Trophoblast cell (in vitro differentiated cells and primary cell): ENCODE data around the gene CRB2.
A peak's percentile ranks its signal among the peaks of the same experiment; 100 is the strongest.

Source experiments
- DNase-seq, 2 donors: peaks; one replicate each; pipeline ENCODE4 v3.0.0-alpha.2; 2016
- H2AFZ ChIP-seq: 2 replicates; pipeline ENCODE4 v1.6.1; 2013; ENCODE audit warnings: low read length, moderate library complexity, mild to moderate bottlenecking; ENCODE audit not compliant: insufficient read depth, poor library complexity
- H2AK5ac ChIP-seq: 2 replicates; pipeline ENCODE4 v1.6.1; 2013; ENCODE audit warnings: mild to moderate bottlenecking, low read length
- H2BK120ac ChIP-seq: 2 replicates; pipeline ENCODE4 v1.6.1; 2013; ENCODE audit warnings: low read length, mild to moderate bottlenecking, moderate library complexity; ENCODE audit not compliant: insufficient read depth, poor library complexity
- H2BK12ac ChIP-seq: 2 replicates; pipeline ENCODE4 v1.6.1; 2013; ENCODE audit warnings: mild to moderate bottlenecking, low read length, moderate library complexity
- H2BK5ac ChIP-seq: 2 replicates; pipeline ENCODE4 v1.6.1; 2013; ENCODE audit warnings: low read length, low read depth, moderate library complexity, mild to moderate bottlenecking; ENCODE audit not compliant: poor library complexity
- H3K14ac ChIP-seq: 2 replicates; pipeline ENCODE4 v1.6.1; 2013; ENCODE audit warnings: mild to moderate bottlenecking, low read length
- H3K18ac ChIP-seq: 2 replicates; pipeline ENCODE4 v1.6.1; 2013; ENCODE audit warnings: mild to moderate bottlenecking, low read length
- H3K23ac ChIP-seq: 2 replicates; pipeline ENCODE4 v1.6.1; 2013; ENCODE audit warnings: low read length
- H3K27ac ChIP-seq: 2 replicates; pipeline ENCODE4 v1.5.1; 2013; ENCODE audit warnings: low read depth, mild to moderate bottlenecking, inconsistent platforms, low read length, moderate library complexity
- H3K27me3 ChIP-seq: 2 replicates; pipeline ENCODE4 v1.6.1; 2013; ENCODE audit warnings: inconsistent platforms, mild to moderate bottlenecking, low read length, moderate library complexity; ENCODE audit not compliant: insufficient read depth
- H3K36me3 ChIP-seq, 2 experiments: 1 replicate in 1 of 2; 2 replicates in 1 of 2; pipeline ENCODE4 v1.6.1; 2013; ENCODE audit warnings: low read length in 2 of 2, mild to moderate bottlenecking in 2 of 2, moderate library complexity in 1 of 2; ENCODE audit not compliant: insufficient read depth in 2 of 2, control insufficient read depth in 1 of 2
- H3K4ac ChIP-seq: 2 replicates; pipeline ENCODE4 v1.6.1; 2013; ENCODE audit warnings: low read depth, mild to moderate bottlenecking, low read length, moderate library complexity
- H3K4me1 ChIP-seq, 2 experiments: 1 replicate in 1 of 2; 2 replicates in 1 of 2; pipeline ENCODE4 v1.6.1; 2013; ENCODE audit warnings: low read length in 2 of 2, mild to moderate bottlenecking in 2 of 2, moderate library complexity in 1 of 2; ENCODE audit not compliant: insufficient read depth in 2 of 2, control insufficient read depth in 1 of 2
- H3K4me2 ChIP-seq: 2 replicates; pipeline ENCODE4 v1.6.1; 2013; ENCODE audit warnings: inconsistent platforms, mild to moderate bottlenecking, low read length, moderate library complexity
- H3K4me3 ChIP-seq: 2 replicates; pipeline ENCODE4 v1.5.1; 2013; ENCODE audit warnings: mild to moderate bottlenecking, low read depth, low read length, inconsistent platforms
- H3K79me1 ChIP-seq: one replicate; pipeline ENCODE4 v1.6.1; 2013; ENCODE audit warnings: low read length
- H3K79me2 ChIP-seq: 2 replicates; pipeline ENCODE4 v1.6.1; 2013; ENCODE audit warnings: low read length, mild to moderate bottlenecking; ENCODE audit not compliant: control insufficient read depth, insufficient read depth, poor library complexity
- H3K9ac ChIP-seq: 2 replicates; pipeline ENCODE4 v1.6.1; 2013; ENCODE audit warnings: mild to moderate bottlenecking, low read length
- H3K9me3 ChIP-seq: 2 replicates; pipeline ENCODE4 v1.6.1; 2013; ENCODE audit warnings: low read depth, mild to moderate bottlenecking, control low read depth, inconsistent platforms, low read length; ENCODE audit not compliant: insufficient read depth
- H4K12ac ChIP-seq: 2 replicates; pipeline ENCODE4 v1.6.1; 2013; ENCODE audit warnings: low read depth, mild to moderate bottlenecking, low read length, moderate library complexity
- H4K8ac ChIP-seq: 2 replicates; pipeline ENCODE4 v1.6.1; 2013; ENCODE audit warnings: low read depth, mild to moderate bottlenecking, low read length, moderate library complexity
- H4K91ac ChIP-seq: one replicate; pipeline ENCODE4 v1.6.1; 2013; ENCODE audit warnings: low read depth, mild to moderate bottlenecking, low read length, moderate library complexity
- WGBS: extraction: QIAGEN DNeasy Blood & Tissue Kit; methylation state at CpG from one replicate; pipeline ENCODE4 v1.1.7; 2013; ENCODE audit warnings: missing lambda C conversion rate; ENCODE audit not compliant: insufficient read length, insufficient coverage; ENCODE audit errors: extremely low coverage; 5-methylcytosine and 5-hydroxymethylcytosine counted together

The CRB2 gene

GRCh38 chr9:123380852-123381705 is 25.1 kb downstream of the CRB2 start:
- Histone ChIP-seq H4K12ac (no peak overlapping the region), H3K79me1 (peaks cover 22% of the 10 kb centered on the region), H3K23ac (no peak overlapping the region), H2AK5ac (no peak overlapping the region), H3K4ac (no peak overlapping the region), H3K4me2 (no peak overlapping the region), H3K79me2 (peaks cover 3% of the 10 kb centered on the region), H3K14ac (no peak overlapping the region), H2BK120ac (no peak overlapping the region), H3K36me3 (peaks cover 8 to 11% of the 10 kb centered on the region in 2 experiments), H3K4me1 (peaks cover 26 to 32% of the 10 kb centered on the region in 2 experiments), H3K27me3 (no peaks in the 10 kb centered on the region), H2BK5ac (no peak overlapping the region), H2AFZ (no peak overlapping the region), H3K18ac (no peak overlapping the region), H3K4me3 (no peak overlapping the region), H3K9me3 (no peaks in the 10 kb centered on the region), H3K27ac (no peak overlapping the region), H4K91ac (no peak overlapping the region), H4K8ac (no peak overlapping the region), H3K9ac (no peak overlapping the region), H2BK12ac (no peak overlapping the region)
- no peak for DNase-seq
- WGBS = no CpG with 5 or more reads among the region's 28 CpGs

GRCh38 chr9:123382653-123383511 is 26.9 kb downstream of the CRB2 start:
- no peak for DNase-seq
- no peak overlapping the region for H2BK120ac ChIP-seq
- no peak overlapping the region for H4K8ac ChIP-seq
- H3K23ac ChIP-seq = no peak overlapping the region
- H3K4me2 ChIP-seq = no peak overlapping the region
- H3K18ac ChIP-seq = no peak overlapping the region
- no peak overlapping the region for H3K27ac ChIP-seq
- H4K12ac ChIP-seq = no peak overlapping the region
- peaks cover 9% of the 10 kb centered on the region for H3K79me1 ChIP-seq
- H3K27me3 ChIP-seq = no peaks in the 10 kb centered on the region
- peaks cover 3% of the 10 kb centered on the region for H3K79me2 ChIP-seq
- no peak overlapping the region for H3K4me3 ChIP-seq
- no peak overlapping the region for H2BK5ac ChIP-seq
- no peak overlapping the region for H3K14ac ChIP-seq
- no peak overlapping the region for H3K9ac ChIP-seq
- no peak overlapping the region for H2BK12ac ChIP-seq
- peak overlapping the region; percentile 30 for H2AK5ac ChIP-seq
- no peaks in the 10 kb centered on the region for H3K9me3 ChIP-seq
- no peak overlapping the region for H2AFZ ChIP-seq
- WGBS = no CpG with 5 or more reads among the region's 27 CpGs
- peaks cover 8 to 11% of the 10 kb centered on the region in 2 experiments for H3K36me3 ChIP-seq
- H3K4me1 ChIP-seq = peaks cover 12 to 14% of the 10 kb centered on the region in 2 experiments
- peak overlapping the region; percentile 20 for H4K91ac ChIP-seq
- H3K4ac ChIP-seq = peak overlapping the region; percentile 12

- Histone ChIP-seq H4K91ac (no peak overlapping the region), H2AFZ (no peak overlapping the region), H3K9me3 (no peaks in the 10 kb centered on the region), H3K4ac (no peak overlapping the region), H4K12ac (no peak overlapping the region), H3K79me1 (peaks cover 4% of the 10 kb centered on the region), H3K23ac (no peak overlapping the region), H2BK120ac (no peak overlapping the region), H3K27ac (no peak overlapping the region), H3K36me3 (peaks cover 8 to 11% of the 10 kb centered on the region in 2 experiments), H3K18ac (no peak overlapping the region), H2AK5ac (no peak overlapping the region), H3K4me3 (no peak overlapping the region), H3K14ac (no peak overlapping the region), H3K4me2 (no peak overlapping the region), H3K79me2 (no peaks in the 10 kb centered on the region), H4K8ac (no peak overlapping the region), H3K9ac (no peak overlapping the region), H3K4me1 (peaks cover 7% of the 10 kb centered on the region in 2 experiments), H2BK12ac (no peak overlapping the region), H3K27me3 (no peaks in the 10 kb centered on the region), H2BK5ac (no peak overlapping the region)
- no CpG with 5 or more reads among the region's 27 CpGs for WGBS
- DNase-seq = no peak
Observed at GRCh38 chr9:123383512-123384170, 27.6 kb downstream of the CRB2 start.

- Histone ChIP-seq H4K8ac (no peak overlapping the region), H3K27ac (no peak overlapping the region), H3K4me3 (no peak overlapping the region), H2BK12ac (no peak overlapping the region), H3K18ac (no peak overlapping the region), H3K9me3 (no peaks in the 10 kb centered on the region), H3K4me1 (no peaks in the 10 kb centered on the region), H3K23ac (no peak overlapping the region), H3K27me3 (no peaks in the 10 kb centered on the region), H2BK5ac (no peak overlapping the region), H4K12ac (no peak overlapping the region), H2AFZ (no peak overlapping the region), H4K91ac (no peak overlapping the region), H3K36me3 (peaks cover 4% of the 10 kb centered on the region in 2 experiments), H2BK120ac (no peak overlapping the region), H3K4ac (no peak overlapping the region), H3K79me2 (no peaks in the 10 kb centered on the region), H3K14ac (no peak overlapping the region), H3K79me1 (no peaks in the 10 kb centered on the region), H2AK5ac (no peak overlapping the region), H3K9ac (no peak overlapping the region), H3K4me2 (no peak overlapping the region)
- WGBS = no CpG with 5 or more reads among the region's 14 CpGs
- no peak for DNase-seq
Observed at GRCh38 chr9:123387686-123388085, 31.7 kb downstream of the CRB2 start.
